HepG2 (cell line): ENCODE results near the gene RCAN2.

ENCODE experiments used
- EP300 ChIP-seq, 3 experiments: sonication (generic) in 1 of 3; formaldehyde crosslinking in 1 of 3; IDR thresholded peaks; 2 replicates each; pipeline versions ENCODE4 v1.5.1 to v1.6.1; 2011 to 2020; ENCODE audit warnings: low read depth in 2 of 3, low read length in 2 of 3, borderline replicate concordance in 1 of 3, improper control_type of control experiment in 1 of 3, mild to moderate bottlenecking in 1 of 3, missing genetic modification reagents in 1 of 3, moderate library complexity in 1 of 3
- KLF12 ChIP-seq: sonication (generic); formaldehyde crosslinking; IDR thresholded peaks from 2 replicates; pipeline ENCODE4 v1.4.0; 2020; ENCODE audit warnings: missing genetic modification reagents, borderline replicate concordance
- MAZ ChIP-seq, 2 experiments: sonication (generic) in 1 of 2; formaldehyde crosslinking in 1 of 2; IDR thresholded peaks; 2 replicates each; pipeline versions ENCODE4 v1.5.0 to v1.6.1; 2012 to 2020; ENCODE audit warnings: low read depth in 2 of 2, mild to moderate bottlenecking in 2 of 2, borderline replicate concordance in 1 of 2, improper control_type of control experiment in 1 of 2, low read length in 1 of 2, missing genetic modification reagents in 1 of 2, moderate library complexity in 1 of 2
- NBN ChIP-seq: fragments of 450-650 bp; conservative IDR thresholded peaks from 2 replicates; pipeline ENCODE4 v1.6.1; 2017
- POLR2A ChIP-seq, 2 experiments: IDR thresholded peaks; 2 replicates each; pipeline ENCODE4 v1.6.1; 2011; ENCODE audit warnings: low read depth in 2 of 2, low read length in 2 of 2, mild to moderate bottlenecking in 1 of 2, moderate library complexity in 1 of 2; ENCODE audit not compliant: insufficient read depth in 1 of 2
- STAT6 ChIP-seq: sonication (generic); formaldehyde crosslinking; IDR thresholded peaks from 2 replicates; pipeline ENCODE4 v1.4.0; 2020; ENCODE audit warnings: missing genetic modification reagents, mild to moderate bottlenecking, borderline replicate concordance
- TAF15 ChIP-seq: fragments of 200-400 bp; formaldehyde crosslinking; IDR thresholded peaks from one replicate; pipeline ENCODE4 v1.6.1; 2018; ENCODE audit warnings: mild to moderate bottlenecking, low read depth, low read length; ENCODE audit not compliant: poor library complexity, severe bottlenecking
- TGIF2 ChIP-seq: IDR thresholded peaks from 2 replicates; pipeline ENCODE4 v1.6.1; 2016; ENCODE audit warnings: control low read depth, missing compliant biosample characterization
- ZBTB34 ChIP-seq: sonication (generic); formaldehyde crosslinking; IDR thresholded peaks from 2 replicates; pipeline ENCODE4 v1.8.0; 2022; ENCODE audit warnings: mild to moderate bottlenecking, missing genetic modification reagents
- TF ChIP-seq, protein P1 (sequence below): sonication (generic); formaldehyde crosslinking; IDR thresholded peaks from 2 replicates; pipeline ENCODE4 v1.5.0; 2020; ENCODE audit warnings: mild to moderate bottlenecking, missing genetic modification reagents, moderate library complexity

- TF ChIP-seq, protein P1, sequence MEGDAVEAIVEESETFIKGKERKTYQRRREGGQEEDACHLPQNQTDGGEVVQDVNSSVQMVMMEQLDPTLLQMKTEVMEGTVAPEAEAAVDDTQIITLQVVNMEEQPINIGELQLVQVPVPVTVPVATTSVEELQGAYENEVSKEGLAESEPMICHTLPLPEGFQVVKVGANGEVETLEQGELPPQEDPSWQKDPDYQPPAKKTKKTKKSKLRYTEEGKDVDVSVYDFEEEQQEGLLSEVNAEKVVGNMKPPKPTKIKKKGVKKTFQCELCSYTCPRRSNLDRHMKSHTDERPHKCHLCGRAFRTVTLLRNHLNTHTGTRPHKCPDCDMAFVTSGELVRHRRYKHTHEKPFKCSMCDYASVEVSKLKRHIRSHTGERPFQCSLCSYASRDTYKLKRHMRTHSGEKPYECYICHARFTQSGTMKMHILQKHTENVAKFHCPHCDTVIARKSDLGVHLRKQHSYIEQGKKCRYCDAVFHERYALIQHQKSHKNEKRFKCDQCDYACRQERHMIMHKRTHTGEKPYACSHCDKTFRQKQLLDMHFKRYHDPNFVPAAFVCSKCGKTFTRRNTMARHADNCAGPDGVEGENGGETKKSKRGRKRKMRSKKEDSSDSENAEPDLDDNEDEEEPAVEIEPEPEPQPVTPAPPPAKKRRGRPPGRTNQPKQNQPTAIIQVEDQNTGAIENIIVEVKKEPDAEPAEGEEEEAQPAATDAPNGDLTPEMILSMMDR (CRISPR knock-in tag): no peak
- TF ChIP-seq EP300 (IDR thresholded peaks at IDR 0.05; ENCODE audit: low read depth in 2 of 2, low read length in 2 of 2): no peak
- TF ChIP-seq EP300 (CRISPR knock-in tag; IDR thresholded peaks at IDR 0.05; ENCODE audit: borderline replicate concordance): no peak
- TF ChIP-seq STAT6 (CRISPR knock-in tag): no peak
- no peak for TF ChIP-seq NBN
- TF ChIP-seq MAZ (IDR thresholded peaks at IDR 0.05; ENCODE audit: borderline replicate concordance, low read depth, low read length): no peak
- no peak for TF ChIP-seq MAZ (CRISPR knock-in tag; IDR thresholded peaks at IDR 0.05; ENCODE audit: low read depth)
- no peak for TF ChIP-seq POLR2A (IDR thresholded peaks at IDR 0.05; ENCODE audit: insufficient read depth in 1 of 2, low read depth in 2 of 2, low read length in 2 of 2)
- TF ChIP-seq KLF12: no peak
- no peak for TF ChIP-seq TAF15
- no peak for TF ChIP-seq ZBTB34 (CRISPR knock-in tag)
- TF ChIP-seq TGIF2 (CRISPR knock-in tag): no peak
Observed at GRCh38 chr6:46296586-46296985, 194.7 kb downstream of the RCAN2 start.
